Measurements from ENCODE around the gene CEP68. TPM values are rescaled to one million over a fixed set of nuclear protein-coding genes. Genes with fewer than 3 reads are reported as not detected.
"Not testable (repeated sequence)": the region's sequence is repeated elsewhere in the genome, so short reads cannot be mapped to it uniquely, and the experiment has no call there.

The CEP68 gene
- polyA plus RNA-seq, 4 donors = 26.9 to 32.8 (median 31.5) TPM

DNA sequence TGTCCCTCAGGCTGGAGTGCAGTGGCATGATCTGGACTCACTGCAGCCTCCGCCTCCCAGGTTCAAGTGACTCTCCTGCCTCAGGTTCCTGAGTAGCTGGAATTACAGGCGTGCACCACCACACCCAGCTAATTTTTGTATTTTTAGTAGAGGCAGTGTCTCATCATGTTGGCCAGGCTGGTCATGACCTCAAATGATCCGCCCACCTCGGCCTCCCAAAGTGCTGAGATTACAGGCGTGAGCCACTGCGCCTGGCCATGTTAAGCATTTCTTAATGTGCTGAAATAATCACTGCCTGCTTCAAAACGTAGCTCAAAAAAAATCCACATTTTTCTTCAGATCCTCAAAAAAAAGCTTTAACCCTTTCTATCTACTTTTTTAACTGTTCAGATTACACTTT lies 69.2 kb downstream of the CEP68 start:
- DNase-seq (ENCODE audit: low read depth in 4 of 4, low spot score in 3 of 4) = not testable (repeated sequence)

GRCh38 chr2:65128297-65129190 lies 72.3 kb downstream of the CEP68 start:
- DNase-seq (ENCODE audit: low read depth in 4 of 4, low spot score in 3 of 4) = peak in 1 of 4 donors; percentile 15

GRCh38 chr2:65129286-65129825 lies 73.1 kb downstream of the CEP68 start:
- DNase-seq (ENCODE audit: low read depth in 4 of 4, low spot score in 3 of 4) = peak in 3 of 4 donors; percentile 18 to 33 (median 30)

DNA sequence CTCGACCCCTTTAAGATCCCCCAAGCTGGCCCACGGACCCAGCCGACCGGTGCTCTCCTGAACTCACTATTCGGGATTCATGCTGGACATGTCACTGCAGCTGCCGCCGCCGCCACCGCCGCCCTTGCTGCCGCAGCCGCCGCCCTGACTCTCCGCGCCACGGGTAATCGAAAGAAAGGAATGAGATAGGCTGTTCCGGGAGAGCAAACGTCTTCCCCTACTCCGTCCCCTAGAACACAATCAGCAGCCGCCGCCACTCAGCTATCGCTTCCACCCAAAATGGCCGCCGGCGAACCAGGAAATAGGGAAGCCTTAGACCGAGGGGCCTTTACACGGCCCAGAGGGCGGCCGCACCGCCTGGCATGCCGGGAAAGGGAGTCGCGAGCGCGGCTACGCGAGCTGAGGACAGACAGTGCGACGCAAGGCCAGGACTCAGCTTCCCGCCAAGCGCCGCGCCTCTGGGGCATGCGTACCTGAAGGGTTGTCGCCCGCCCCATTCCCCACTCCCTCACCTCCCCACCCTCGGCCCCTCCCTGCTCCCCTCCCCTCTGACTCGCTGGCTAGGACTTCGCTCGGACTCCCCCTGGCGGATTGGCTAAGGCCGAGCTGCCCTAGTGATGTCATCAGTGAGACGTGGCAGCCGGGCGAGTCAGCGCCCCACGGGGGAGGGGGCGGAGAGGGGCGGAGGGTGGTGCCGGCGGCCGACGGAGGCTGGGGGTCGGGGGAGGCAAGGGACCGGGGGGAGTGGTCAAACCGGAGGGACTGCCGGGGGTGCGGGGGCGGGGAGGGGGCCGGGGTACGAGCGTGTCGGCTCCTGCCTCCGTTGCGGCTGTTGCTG lies 73.8 kb downstream of the CEP68 start, which contains the start of gene RAB1A:
TSS of gene RAB1A (minus strand) at position 281 of the 838 bp plus-strand sequence. CDS start at position 90, 191 bp downstream.
- peak; percentile 96 to 99 (median 98) for DNase-seq (ENCODE audit: low read depth in 4 of 4, low spot score in 3 of 4)

DNA sequence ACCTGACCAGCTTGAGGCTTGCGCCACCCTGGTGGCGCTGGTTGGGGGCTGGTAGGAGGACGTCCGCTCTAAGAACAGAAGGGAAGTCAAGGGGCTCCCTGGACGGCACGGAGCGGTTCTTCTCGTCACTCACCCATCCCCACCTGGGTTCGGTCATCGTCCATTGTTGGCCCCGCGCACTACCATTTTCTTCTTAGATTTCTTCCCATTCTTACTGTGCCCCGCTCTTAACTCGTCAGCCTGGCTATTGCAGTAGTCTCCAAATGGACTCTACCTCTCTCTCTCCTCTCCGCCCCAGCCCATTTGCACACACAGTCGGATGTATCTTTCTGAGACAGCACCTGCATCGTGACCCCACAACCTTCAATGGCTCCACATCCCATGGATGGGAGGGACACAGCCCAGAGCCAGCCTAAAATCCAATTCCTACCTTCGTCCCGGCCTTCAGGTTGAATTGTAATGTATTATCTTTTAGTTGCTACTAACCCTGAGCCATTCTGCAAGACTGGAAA lies 74.5 kb downstream of the CEP68 start:
- DNase-seq (ENCODE audit: low read depth in 4 of 4, low spot score in 3 of 4) = peak in 1 of 4 donors; percentile 62

- not testable (repeated sequence) for DNase-seq (ENCODE audit: low read depth in 4 of 4, low spot score in 3 of 4)
Observed at GRCh38 chr2:65132930-65133329, 76.7 kb downstream of the CEP68 start.

DNA sequence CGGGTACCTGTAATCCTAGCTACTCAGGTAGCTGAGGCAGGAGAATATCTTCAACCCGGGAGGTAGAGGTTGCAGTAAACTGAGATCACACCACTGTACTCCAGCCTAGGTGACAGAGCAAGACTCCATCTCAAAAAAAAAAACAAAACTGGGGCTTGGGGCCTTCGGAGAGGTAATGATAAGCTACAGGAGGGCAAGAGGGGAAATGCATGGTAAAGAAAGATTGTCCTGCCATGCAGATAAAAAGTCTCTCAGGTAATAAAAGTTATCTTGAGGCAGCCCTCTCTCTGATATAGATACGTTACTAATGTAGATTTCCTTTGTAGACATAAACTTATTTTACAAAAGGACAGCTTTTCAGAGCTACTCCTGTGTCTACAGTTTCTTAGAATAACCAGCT lies 77.4 kb downstream of the CEP68 start:
- no peak for DNase-seq (ENCODE audit: low read depth in 4 of 4, low spot score in 3 of 4)

GRCh38 chr2:65134158-65134557 lies 77.9 kb downstream of the CEP68 start:
- DNase-seq (ENCODE audit: low read depth in 4 of 4, low spot score in 3 of 4) = no peak

DNA sequence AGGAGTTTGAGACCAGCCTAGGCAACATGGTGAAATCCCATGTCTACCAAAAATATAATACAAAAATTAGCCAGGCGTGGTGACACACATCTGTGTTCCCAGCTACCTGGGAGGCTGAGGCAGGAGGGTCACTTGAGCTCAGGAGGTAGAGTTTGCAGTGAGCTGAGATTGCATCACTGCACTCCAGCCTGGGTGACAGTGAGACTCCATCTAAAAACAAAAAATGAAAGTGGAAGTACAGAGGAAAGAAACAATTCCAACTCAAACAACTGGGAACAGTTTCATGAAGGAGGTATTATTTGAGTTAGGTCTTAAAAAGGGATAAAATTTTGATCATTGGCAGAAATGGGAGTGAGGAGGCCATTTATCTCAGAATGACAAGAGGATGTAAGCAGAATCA lies 80.0 kb downstream of the CEP68 start:
- DNase-seq (ENCODE audit: low read depth in 4 of 4, low spot score in 3 of 4) = no peak

Other genes starting within 250 kb of the CEP68 start
- gene SLC1A4, start 67.0 kb upstream of the CEP68 start, polyA plus RNA-seq (ENCODE audit: insufficient read length in 4 of 4) = 1 to 10 TPM; 6.2 to 9.2 (median 7.5) TPM
- 100 to 1,000 TPM; 254 to 277 (median 274) TPM for gene RAB1A, start 73.7 kb downstream of the CEP68 start, polyA plus RNA-seq (ENCODE audit: insufficient read length in 4 of 4)
- gene ACTR2, start 171.4 kb downstream of the CEP68 start, polyA plus RNA-seq (ENCODE audit: insufficient read length in 4 of 4) = 100 to 1,000 TPM; 177 to 229 (median 221) TPM

Measured in right renal pelvis (tissue), 4 donors.